CD8-positive, alpha-beta memory T cell (primary cell): Measurements from ENCODE around the gene UBAP1L. TPM values are rescaled to one million over a fixed set of nuclear protein-coding genes. Genes with fewer than 3 reads are reported as not detected.

Experiments
- CTCF ChIA-PET: fragments of 350-600 bp; sonication (Branson Sonifier 250); formaldehyde crosslinking; loops from one replicate; lab custom pipeline; 2021; ENCODE audit warnings: antibody characterized with exemption; lab: Charles Lee
- POLR2A ChIA-PET: fragments of 350-600 bp; sonication (Branson Sonifier 250); formaldehyde crosslinking; loops from one replicate; lab custom pipeline; 2021; ENCODE audit warnings: antibody characterized with exemption; lab: Charles Lee
- DNase-seq, 5 donors: peaks; one replicate each; pipeline versions ENCODE4 v3.0.0 to v3.0.0-alpha.2; 2020 to 2022; ENCODE audit warnings: mixed read lengths in 1 of 5
- H3K27ac ChIP-seq: one replicate; pipeline ENCODE4 v1.7.0; 2013; ENCODE audit warnings: low read depth, mild to moderate bottlenecking, low read length, moderate library complexity
- H3K27me3 ChIP-seq: 2 replicates; pipeline ENCODE4 v1.7.0; 2013; ENCODE audit warnings: low read length, mild to moderate bottlenecking; ENCODE audit not compliant: insufficient read depth, poor library complexity, severe bottlenecking
- H3K36me3 ChIP-seq: 2 replicates; pipeline ENCODE4 v1.7.0; 2013; ENCODE audit warnings: mild to moderate bottlenecking, low read length, moderate library complexity; ENCODE audit not compliant: insufficient read depth
- H3K4me1 ChIP-seq: 2 replicates; pipeline ENCODE4 v1.7.0; 2013; ENCODE audit warnings: mild to moderate bottlenecking, low read length, moderate library complexity; ENCODE audit not compliant: insufficient read depth
- H3K4me3 ChIP-seq: 2 replicates; pipeline ENCODE4 v1.7.0; 2013; ENCODE audit warnings: mild to moderate bottlenecking, low read length
- H3K9me3 ChIP-seq: 2 replicates; pipeline ENCODE4 v1.7.0; 2013; ENCODE audit warnings: mild to moderate bottlenecking, low read length
- H3K27ac Mint-ChIP-seq, 8 donors: one replicate each; pipeline ENCODE4 v1.8.0; 2020 to 2021; ENCODE audit warnings: mixed read lengths in 8 of 8, mild to moderate bottlenecking in 6 of 8, inconsistent platforms in 3 of 8, moderate library complexity in 3 of 8
- H3K27me3 Mint-ChIP-seq, 2 donors: one replicate each; pipeline ENCODE4 v1.8.0; 2020 to 2021; ENCODE audit warnings: mixed read lengths in 2 of 2, mild to moderate bottlenecking in 1 of 2, moderate library complexity in 1 of 2
- H3K36me3 Mint-ChIP-seq, 3 donors: one replicate each; pipeline ENCODE4 v1.8.0; 2020 to 2021; ENCODE audit warnings: mixed read lengths in 3 of 3, inconsistent platforms in 1 of 3, mild to moderate bottlenecking in 1 of 3
- H3K4me1 Mint-ChIP-seq, 3 donors: one replicate each; pipeline ENCODE4 v1.8.0; 2020 to 2021; ENCODE audit warnings: mixed read lengths in 3 of 3, inconsistent platforms in 1 of 3, mild to moderate bottlenecking in 1 of 3
- H3K4me3 Mint-ChIP-seq, 7 donors: one replicate each; pipeline ENCODE4 v1.8.0; 2020 to 2021; ENCODE audit warnings: mixed read lengths in 7 of 7, mild to moderate bottlenecking in 6 of 7, moderate library complexity in 4 of 7, inconsistent platforms in 2 of 7
- H3K9me3 Mint-ChIP-seq, 5 donors: one replicate each; pipeline ENCODE4 v1.8.0; 2020 to 2022; ENCODE audit warnings: mixed read lengths in 5 of 5, mild to moderate bottlenecking in 3 of 5, moderate library complexity in 2 of 5, inconsistent platforms in 1 of 5
- polyA plus RNA-seq: library from polyadenylated mRNA; unstranded; fragments of 300-500 nt; fragmentation: Illumina TruSeq; gene quantifications from one replicate; pipeline ENCODE4 v1.2.3, GENCODE V29; 2021
- total RNA-seq, 2 experiments: library from RNA; stranded (reverse); gene quantifications; one replicate each; pipeline ENCODE4 v1.2.3, GENCODE V29; 2021

UBAP1L gene
- total and polyA plus RNA-seq, 3 experiments from 2014 or later = 0.45 to 3.5 (median 3.5) TPM

- Mint-ChIP-seq H3K9me3 (no peaks in the 10 kb centered on the region), H3K4me3 (no peak overlapping the region), H3K4me1 (peaks cover 5 to 7% (median 6%) of the 10 kb centered on the region in 3 donors), H3K27me3 (peaks cover 13 to 20% of the 10 kb centered on the region in 2 donors), H3K36me3 (peaks cover 0 to 5% (median 0%) of the 10 kb centered on the region in 3 donors), H3K27ac (no peak overlapping the region)
- H3K36me3 ChIP-seq = no peaks in the 10 kb centered on the region
- no peak overlapping the region for H3K27ac ChIP-seq
- no peaks in the 10 kb centered on the region for H3K9me3 ChIP-seq
- no peak for DNase-seq
- ChIA-PET POLR2A (no interaction called here), CTCF (no interaction called here)
- no peaks in the 10 kb centered on the region for H3K4me1 ChIP-seq
- H3K27me3 ChIP-seq = peaks cover under 1% of the 10 kb centered on the region
- H3K4me3 ChIP-seq = no peak overlapping the region
Observed at GRCh38 chr15:65072617-65073016, 42.4 kb downstream of the UBAP1L start.

- Mint-ChIP-seq H3K36me3 (peaks cover 0 to 5% (median 0%) of the 10 kb centered on the region in 3 donors), H3K27me3 (peaks cover 17 to 24% of the 10 kb centered on the region in 2 donors), H3K27ac (peak overlapping the region in 1 of 8 donors; percentile 14), H3K9me3 (no peaks in the 10 kb centered on the region), H3K4me3 (no peak overlapping the region), H3K4me1 (peaks cover 5 to 12% (median 9%) of the 10 kb centered on the region in 3 donors)
- peaks cover 6% of the 10 kb centered on the region for H3K27me3 ChIP-seq
- H3K36me3 ChIP-seq = no peaks in the 10 kb centered on the region
- DNase-seq = no peak
- POLR2A ChIA-PET = no interaction called here
- H3K27ac ChIP-seq = no peak overlapping the region
- CTCF ChIA-PET = no interaction called here
- H3K9me3 ChIP-seq = no peaks in the 10 kb centered on the region
- H3K4me1 ChIP-seq = no peaks in the 10 kb centered on the region
- H3K4me3 ChIP-seq = no peak overlapping the region
Observed at GRCh38 chr15:65072027-65072426, 43.0 kb downstream of the UBAP1L start.

GRCh38 chr15:65071381-65071811 is 43.6 kb downstream of the UBAP1L start:
- H3K36me3 ChIP-seq = no peaks in the 10 kb centered on the region
- H3K9me3 Mint-ChIP-seq = no peaks in the 10 kb centered on the region
- H3K4me1 Mint-ChIP-seq = peaks cover 4 to 12% (median 9%) of the 10 kb centered on the region in 3 donors
- H3K4me3 Mint-ChIP-seq = no peak overlapping the region
- H3K27me3 ChIP-seq = peaks cover 11% of the 10 kb centered on the region
- H3K4me3 ChIP-seq = no peak overlapping the region
- no peak overlapping the region for H3K27ac Mint-ChIP-seq
- no peaks in the 10 kb centered on the region for H3K9me3 ChIP-seq
- H3K36me3 Mint-ChIP-seq = peaks cover 0 to 3% (median 0%) of the 10 kb centered on the region in 3 donors
- peaks cover 16 to 27% of the 10 kb centered on the region in 2 donors for H3K27me3 Mint-ChIP-seq
- no peak overlapping the region for H3K27ac ChIP-seq
- POLR2A ChIA-PET = no interaction called here
- no peak for DNase-seq
- CTCF ChIA-PET = no interaction called here
- H3K4me1 ChIP-seq = no peaks in the 10 kb centered on the region

GRCh38 chr15:65069779-65070546 is 45.0 kb downstream of the UBAP1L start:
- DNase-seq = no peak
- Histone ChIP-seq H3K4me1 (no peaks in the 10 kb centered on the region), H3K36me3 (no peaks in the 10 kb centered on the region), H3K27ac (no peak overlapping the region), H3K9me3 (no peaks in the 10 kb centered on the region), H3K4me3 (no peak overlapping the region), H3K27me3 (peaks cover 13% of the 10 kb centered on the region)
- H3K4me3 Mint-ChIP-seq = no peak overlapping the region
- H3K27me3 Mint-ChIP-seq = peaks cover 23 to 33% of the 10 kb centered on the region in 2 donors
- peaks cover 0 to 12% (median 9%) of the 10 kb centered on the region in 3 donors for H3K4me1 Mint-ChIP-seq
- no peaks in the 10 kb centered on the region for H3K36me3 Mint-ChIP-seq
- no peaks in the 10 kb centered on the region for H3K9me3 Mint-ChIP-seq
- H3K27ac Mint-ChIP-seq = peak overlapping the region in 1 of 8 donors; percentile 22
- CTCF ChIA-PET = interaction anchor here (1.2 kb wide), 1 partner anchor 12 kb away, joined by 4 read pairs; no protein-coding TSS in a partner anchor
- POLR2A ChIA-PET = no interaction called here

GRCh38 chr15:65069179-65069578 is 45.8 kb downstream of the UBAP1L start:
- Histone ChIP-seq H3K4me3 (no peak overlapping the region), H3K9me3 (no peaks in the 10 kb centered on the region), H3K36me3 (no peaks in the 10 kb centered on the region), H3K4me1 (no peaks in the 10 kb centered on the region), H3K27ac (no peak overlapping the region), H3K27me3 (peaks cover 13% of the 10 kb centered on the region)
- Mint-ChIP-seq H3K9me3 (no peaks in the 10 kb centered on the region), H3K27me3 (peaks cover 23 to 33% of the 10 kb centered on the region in 2 donors), H3K4me1 (peaks cover 0 to 12% (median 9%) of the 10 kb centered on the region in 3 donors), H3K36me3 (no peaks in the 10 kb centered on the region), H3K27ac (no peak overlapping the region), H3K4me3 (no peak overlapping the region)
- CTCF ChIA-PET = interaction anchor here (1.2 kb wide), 1 partner anchor 12 kb away, joined by 4 read pairs; no protein-coding TSS in a partner anchor
- POLR2A ChIA-PET = no interaction called here
- DNase-seq = no peak

GRCh38 chr15:65068403-65068788 is 46.6 kb downstream of the UBAP1L start:
- peaks cover 23 to 41% of the 10 kb centered on the region in 2 donors for H3K27me3 Mint-ChIP-seq
- Histone ChIP-seq H3K27me3 (peaks cover 13% of the 10 kb centered on the region), H3K4me1 (no peaks in the 10 kb centered on the region), H3K9me3 (no peaks in the 10 kb centered on the region), H3K4me3 (no peak overlapping the region), H3K36me3 (no peaks in the 10 kb centered on the region), H3K27ac (no peak overlapping the region)
- no peak for DNase-seq
- H3K4me3 Mint-ChIP-seq = peak overlapping the region in 4 of 7 donors; percentile 10 to 57 (median 49)
- POLR2A ChIA-PET = no interaction called here
- CTCF ChIA-PET = no interaction called here
- H3K36me3 Mint-ChIP-seq = no peaks in the 10 kb centered on the region
- H3K9me3 Mint-ChIP-seq = no peaks in the 10 kb centered on the region
- H3K27ac Mint-ChIP-seq = no peak overlapping the region
- H3K4me1 Mint-ChIP-seq = peaks cover 0 to 12% (median 9%) of the 10 kb centered on the region in 3 donors

- Histone ChIP-seq H3K9me3 (no peaks in the 10 kb centered on the region), H3K36me3 (no peaks in the 10 kb centered on the region), H3K4me1 (no peaks in the 10 kb centered on the region), H3K27ac (no peak within 1 kb of the TSS), H3K4me3 (no peak within 1 kb of the TSS), H3K27me3 (peaks cover 13% of the 10 kb centered on the region)
- Mint-ChIP-seq H3K9me3 (no peaks in the 10 kb centered on the region), H3K36me3 (no peaks in the 10 kb centered on the region), H3K4me1 (peaks cover 0 to 12% (median 9%) of the 10 kb centered on the region in 3 donors), H3K27ac (peak within 1 kb of the TSS in 1 of 8 donors; percentile 55), H3K27me3 (peaks cover 24 to 44% of the 10 kb centered on the region in 2 donors), H3K4me3 (peak within 1 kb of the TSS in 4 of 7 donors; percentile 45 to 58 (median 55))
- DNase-seq = no peak
- CTCF ChIA-PET = no interaction called here
- POLR2A ChIA-PET = interaction anchor here (0.6 kb wide), 1 partner anchor 239 kb away, joined by 10 read pairs; no protein-coding TSS in a partner anchor
Observed at GRCh38 chr15:65067645-65068402, 47.2 kb downstream of the UBAP1L start, which contains the start of gene RASL12. Gene RASL12, minus strand, starts transcription at chr15:65067991. Its CDS starts 156 bp downstream, at chr15:65067835.
